Measurements from ENCODE around the gene TSPAN13. TPM values are rescaled to one million over a fixed set of nuclear protein-coding genes. Genes with fewer than 3 reads are reported as not detected.

Gene TSPAN13
- total and polyA plus RNA-seq, 2 of the 8 experiments (the other 6 are each of a cell fraction or from before 2014, with no cell fraction given) = 15.3 to 28.1 TPM

DNA sequence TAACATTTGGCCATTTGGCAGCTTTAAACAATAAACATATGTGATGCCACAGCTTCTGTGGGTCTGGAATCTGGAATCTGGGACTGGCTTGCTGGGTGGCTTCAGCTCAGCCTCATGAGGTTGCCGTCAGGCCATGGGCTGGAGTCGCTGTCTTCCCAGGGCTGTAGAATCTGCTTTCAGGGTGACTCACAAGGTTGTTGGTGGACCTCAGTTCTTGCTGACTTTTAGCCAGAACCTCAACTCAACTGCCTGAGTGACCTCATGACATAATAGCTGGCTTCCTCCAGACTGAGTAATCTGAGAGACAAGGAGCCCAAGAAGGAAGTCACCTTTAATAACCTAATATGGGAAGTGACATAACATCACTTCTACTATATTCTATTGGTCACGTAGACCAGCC lies 44.6 kb upstream of the TSPAN13 start (continued):
- no peak for TF ChIP-seq CHD7 (IDR thresholded peaks at IDR 0.05; ENCODE audit: insufficient replicate concordance, low read length)
- TF ChIP-seq SRF (IDR thresholded peaks at IDR 0.05; ENCODE audit: low read depth, low read length) = no peak
- TF ChIP-seq POLR2A (IDR thresholded peaks at IDR 0.05; ENCODE audit: control extremely low read depth in 1 of 2, low read depth in 2 of 2, low read length in 2 of 2) = no peak
- TF ChIP-seq BACH1 (IDR thresholded peaks at IDR 0.05; ENCODE audit: low read length) = no peak
- TF ChIP-seq POLR2AphosphoS5 (IDR thresholded peaks at IDR 0.05; ENCODE audit: low read depth, low read length) = no peak
- no peak for TF ChIP-seq SUZ12 (IDR thresholded peaks at IDR 0.05; ENCODE audit: low read length)
- no peak for TF ChIP-seq SP2 (IDR thresholded peaks at IDR 0.05; ENCODE audit: low read length)
- TF ChIP-seq TCF12 (IDR thresholded peaks at IDR 0.05; ENCODE audit: low read depth, low read length) = no peak
- no peak for TF ChIP-seq ASH2L (IDR thresholded peaks at IDR 0.05; ENCODE audit: low read length)
- no peak for TF ChIP-seq CBX8 (IDR thresholded peaks at IDR 0.05; ENCODE audit: borderline replicate concordance, low read depth, low read length)
- no peak for TF ChIP-seq SIX5 (IDR thresholded peaks at IDR 0.05; ENCODE audit: low read depth, low read length)
- no peak for TF ChIP-seq CTBP2 (IDR thresholded peaks at IDR 0.05; ENCODE audit: borderline replicate concordance, insufficient read depth, insufficient read length, low read length)
- no peak for TF ChIP-seq NRF1 (IDR thresholded peaks at IDR 0.05; ENCODE audit: low read depth, low read length)
